ENCODE results near the gene SPATA20.
A peak's percentile ranks its signal among the peaks of the same experiment; 100 is the strongest.

SPATA20 gene

DNA sequence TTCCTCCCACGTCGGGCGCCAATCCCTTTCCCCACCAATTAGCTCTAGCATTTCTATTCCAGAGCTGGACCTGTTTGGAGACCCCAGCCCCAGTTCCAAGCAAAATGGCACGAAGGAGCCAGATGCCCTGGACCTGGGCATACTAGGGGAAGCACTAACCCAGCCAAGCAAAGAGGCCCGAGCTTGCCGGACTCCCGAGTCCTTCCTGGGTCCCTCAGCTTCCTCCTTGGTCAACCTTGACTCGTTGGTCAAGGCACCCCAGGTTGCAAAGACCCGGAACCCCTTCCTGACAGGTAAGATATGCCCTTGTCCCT lies 5.6 kb upstream of the SPATA20 start:
- DNase-seq: no peak

DNA sequence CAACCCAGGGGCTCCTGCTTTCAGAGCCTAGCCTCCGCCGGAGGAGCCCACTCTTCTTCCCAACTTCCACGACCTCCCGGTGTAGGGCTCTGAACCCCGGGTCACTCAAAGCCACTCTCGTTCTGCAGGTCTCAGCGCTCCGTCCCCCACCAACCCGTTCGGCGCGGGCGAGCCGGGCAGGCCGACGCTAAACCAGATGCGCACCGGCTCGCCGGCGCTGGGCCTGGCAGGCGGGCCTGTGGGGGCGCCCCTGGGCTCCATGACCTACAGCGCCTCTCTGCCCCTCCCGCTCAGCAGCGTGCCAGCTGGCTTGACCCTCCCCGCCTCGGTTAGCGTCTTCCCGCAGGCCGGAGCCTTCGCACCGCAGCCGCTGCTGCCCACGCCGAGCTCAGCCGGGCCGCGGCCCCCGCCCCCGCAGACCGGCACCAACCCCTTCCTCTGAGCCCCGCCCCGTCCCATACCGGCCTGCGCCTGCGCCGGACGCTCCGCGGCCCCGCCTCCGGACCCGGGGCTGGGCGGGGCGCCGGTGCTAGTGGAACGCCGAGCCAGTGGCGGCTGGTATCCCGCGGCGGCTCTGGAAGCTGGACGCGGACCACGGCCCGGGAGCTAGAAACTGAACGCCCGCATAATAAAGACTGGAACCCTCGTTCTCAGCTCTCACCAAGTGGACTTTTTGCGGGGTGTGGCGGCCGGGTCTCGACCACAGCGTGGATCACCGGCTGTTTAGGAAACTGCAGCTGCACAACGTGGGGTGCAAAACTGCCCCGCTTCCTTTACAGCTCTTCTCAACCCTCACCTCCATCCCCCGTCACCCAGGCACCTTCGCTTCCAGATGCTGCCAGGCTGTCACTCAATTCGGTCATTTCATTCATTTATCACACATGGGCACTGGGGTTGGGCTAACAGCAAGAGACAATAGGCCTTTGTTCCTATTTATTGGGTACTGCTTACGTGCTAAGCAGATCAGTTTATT lies 5.0 kb upstream of the SPATA20 start:
- DNase-seq: peak; percentile 91

DNA sequence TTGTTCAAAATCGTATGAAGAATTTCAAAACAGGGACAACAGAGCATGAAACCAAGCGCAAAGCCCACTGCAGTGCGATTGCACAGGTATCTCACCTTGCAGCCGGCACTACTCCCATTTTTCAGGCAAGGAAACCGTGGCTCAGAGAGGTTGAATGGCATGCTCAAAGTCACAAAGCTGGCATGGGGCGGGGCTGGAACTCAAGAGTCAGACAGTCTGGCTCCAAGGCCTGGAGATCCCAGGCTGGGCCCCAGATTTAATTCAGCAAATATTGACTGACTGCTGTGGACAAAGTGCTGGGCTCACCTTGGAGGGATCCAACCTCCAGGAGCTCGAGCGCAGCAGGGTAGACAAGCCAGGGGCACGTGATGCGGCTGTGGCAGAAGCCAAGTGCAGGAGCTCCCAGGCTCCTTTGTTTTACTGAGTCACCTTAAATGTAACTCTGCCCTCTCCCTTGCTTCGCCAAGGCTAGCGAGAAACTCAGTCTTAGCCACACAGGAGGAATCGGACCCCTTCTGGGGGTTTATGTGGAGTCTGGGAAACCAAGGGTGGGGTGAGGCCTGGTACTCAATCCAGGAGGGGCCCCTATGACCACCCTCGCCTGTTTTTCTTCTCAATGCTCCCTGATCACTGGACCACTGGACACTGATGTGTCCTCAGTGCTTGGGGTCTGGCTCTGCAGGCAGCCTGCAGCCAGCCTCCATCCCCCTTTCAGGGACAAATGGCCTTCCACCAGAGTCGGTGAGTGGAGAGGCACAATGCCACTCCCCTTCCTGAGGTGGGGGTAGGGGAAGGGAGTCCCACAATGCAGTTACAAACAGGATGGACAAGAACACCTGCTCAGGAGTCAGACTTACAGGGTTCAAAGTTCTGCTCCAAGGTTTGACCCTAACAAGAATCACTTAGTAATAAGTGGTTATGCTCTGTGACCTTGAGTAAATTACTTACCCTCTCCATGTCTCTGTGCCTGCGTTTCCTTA lies 3.9 kb upstream of the SPATA20 start:
- no peak for DNase-seq

DNA sequence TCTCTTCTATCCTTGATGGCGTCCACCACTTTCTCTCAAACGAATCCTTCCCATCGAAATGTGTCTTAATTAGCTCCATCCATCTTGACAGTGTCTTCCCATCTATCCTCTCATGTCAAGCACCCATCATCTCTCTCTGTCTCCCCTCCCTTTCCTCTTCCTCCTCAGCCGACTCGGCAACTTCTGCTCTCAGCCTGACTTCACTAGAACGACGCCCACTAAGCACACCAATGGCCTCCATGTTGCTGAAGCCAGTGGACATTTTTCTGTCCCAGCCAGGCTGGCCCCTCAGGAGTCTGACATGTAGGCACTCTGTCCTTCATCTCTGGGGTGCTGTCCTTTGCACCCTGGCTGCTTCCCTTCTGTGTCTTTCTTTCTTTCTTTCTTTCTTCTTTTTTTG lies 2.5 kb upstream of the SPATA20 start:
- peak; percentile 39 for DNase-seq

DNA sequence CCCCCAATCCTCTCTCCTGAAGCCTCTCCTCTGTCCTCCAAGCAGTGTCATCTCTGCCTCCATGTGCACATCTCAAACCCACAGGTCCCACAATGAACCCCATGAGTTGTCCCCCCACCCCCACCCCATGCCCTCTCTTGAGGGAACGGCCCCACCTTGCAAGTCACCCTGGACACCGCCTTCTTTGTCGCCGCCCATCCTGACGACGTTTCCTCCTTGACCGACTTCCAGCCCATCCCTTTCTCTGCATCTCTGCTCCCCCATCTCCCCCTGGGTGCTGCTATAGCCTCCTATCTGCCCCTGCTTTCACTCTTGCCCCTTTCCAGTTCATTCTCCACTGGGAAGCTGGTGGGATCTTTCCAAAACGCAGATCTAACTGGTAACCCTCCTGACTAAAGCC lies 1.7 kb upstream of the SPATA20 start:
- no peak for DNase-seq

DNA sequence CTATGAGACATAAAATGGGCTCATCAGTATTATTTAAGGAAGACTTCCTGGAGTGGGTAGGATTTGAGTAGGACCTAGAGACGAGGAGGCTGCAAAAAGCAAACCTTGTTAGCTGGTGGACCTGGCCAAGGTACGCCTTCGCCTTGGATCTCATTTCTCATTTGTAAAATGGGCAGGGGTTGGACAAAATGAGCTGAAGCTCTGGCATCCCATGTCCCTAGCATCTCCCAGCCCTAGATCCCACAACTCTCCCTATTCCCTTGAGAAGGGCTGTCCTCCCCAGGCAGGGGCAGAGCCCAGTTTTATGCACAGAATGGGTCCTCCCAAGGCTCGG lies 306 bp upstream of the SPATA20 start:
- DNase-seq: no peak

DNA sequence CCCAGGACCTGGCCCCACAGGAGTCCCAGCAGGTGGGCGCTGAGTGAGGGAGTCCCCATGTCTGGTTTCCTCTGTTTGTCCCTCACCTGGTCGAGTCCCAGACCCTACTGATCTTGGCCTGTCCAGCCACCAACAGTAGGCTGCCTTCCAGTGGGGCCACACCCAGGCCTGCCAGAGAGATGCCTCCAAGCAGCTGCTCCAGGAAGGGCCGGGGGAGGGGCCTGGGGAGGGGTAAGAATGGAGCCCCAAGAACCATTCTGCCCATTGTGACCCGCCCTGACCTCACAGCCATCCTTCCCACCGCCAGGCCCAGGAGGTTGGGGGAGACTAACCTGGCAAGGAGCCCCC lies 736 bp downstream of the SPATA20 start:
- no peak for DNase-seq

DNA sequence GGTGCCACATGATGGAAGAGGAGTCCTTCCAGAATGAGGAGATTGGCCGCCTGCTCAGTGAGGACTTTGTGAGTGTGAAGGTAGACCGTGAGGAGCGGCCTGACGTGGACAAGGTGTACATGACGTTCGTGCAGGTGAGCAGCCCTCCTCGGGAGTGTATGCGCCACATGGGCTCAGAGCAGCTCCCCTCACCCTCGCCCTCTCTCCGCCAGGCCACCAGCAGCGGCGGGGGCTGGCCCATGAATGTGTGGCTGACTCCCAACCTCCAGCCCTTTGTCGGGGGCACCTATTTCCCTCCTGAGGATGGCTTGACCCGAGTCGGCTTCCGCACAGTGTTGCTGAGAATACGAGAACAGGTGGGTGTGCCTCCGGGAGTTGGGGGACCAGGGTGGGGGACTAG lies 1.9 kb downstream of the SPATA20 start:
- DNase-seq: no peak

DNA sequence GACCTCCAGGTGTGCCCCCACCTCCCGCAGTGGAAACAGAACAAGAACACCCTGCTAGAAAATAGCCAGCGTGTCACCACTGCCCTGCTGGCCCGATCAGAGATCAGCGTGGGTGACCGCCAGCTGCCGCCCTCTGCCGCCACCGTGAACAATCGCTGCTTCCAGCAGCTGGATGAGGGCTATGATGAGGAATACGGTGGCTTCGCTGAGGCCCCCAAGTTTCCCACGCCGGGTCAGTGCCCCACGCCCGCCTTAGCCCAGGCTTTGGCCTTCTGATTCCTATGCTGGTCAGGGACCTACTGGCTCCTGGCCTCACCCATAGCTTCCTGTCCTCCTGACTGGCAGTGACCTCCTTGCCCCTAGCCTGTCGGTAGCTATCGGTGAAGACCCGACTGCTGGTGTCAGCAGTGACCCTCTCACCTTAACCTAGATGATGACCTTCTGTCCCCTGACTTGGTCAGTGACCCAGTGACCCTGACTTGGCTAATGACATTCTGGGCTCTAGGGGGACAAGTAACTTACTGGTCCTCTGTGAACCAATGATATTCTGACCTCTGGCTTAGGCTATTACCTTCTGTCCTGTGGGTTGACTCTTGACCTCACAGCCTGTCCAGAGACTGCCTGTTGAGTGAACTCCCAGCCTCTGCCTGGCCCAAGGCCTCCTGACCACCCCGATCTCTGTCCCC lies 2.4 kb downstream of the SPATA20 start:
- no peak for DNase-seq

DNA sequence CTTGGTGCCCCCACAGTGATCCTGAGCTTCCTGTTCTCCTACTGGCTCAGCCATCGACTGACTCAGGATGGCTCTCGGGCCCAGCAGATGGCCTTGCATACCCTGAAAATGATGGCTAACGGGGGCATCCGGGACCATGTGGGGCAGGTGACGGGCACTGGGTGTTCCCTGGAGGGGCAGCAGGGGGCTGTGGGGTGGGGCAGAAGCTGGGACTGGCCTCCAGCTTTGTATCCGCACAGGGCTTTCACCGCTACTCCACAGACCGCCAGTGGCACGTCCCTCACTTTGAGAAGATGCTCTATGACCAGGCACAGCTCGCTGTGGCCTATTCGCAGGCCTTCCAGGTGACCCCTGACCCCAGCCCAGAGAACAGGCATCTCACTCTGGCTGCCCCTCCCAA lies 3.0 kb downstream of the SPATA20 start:
- no peak for DNase-seq

DNA sequence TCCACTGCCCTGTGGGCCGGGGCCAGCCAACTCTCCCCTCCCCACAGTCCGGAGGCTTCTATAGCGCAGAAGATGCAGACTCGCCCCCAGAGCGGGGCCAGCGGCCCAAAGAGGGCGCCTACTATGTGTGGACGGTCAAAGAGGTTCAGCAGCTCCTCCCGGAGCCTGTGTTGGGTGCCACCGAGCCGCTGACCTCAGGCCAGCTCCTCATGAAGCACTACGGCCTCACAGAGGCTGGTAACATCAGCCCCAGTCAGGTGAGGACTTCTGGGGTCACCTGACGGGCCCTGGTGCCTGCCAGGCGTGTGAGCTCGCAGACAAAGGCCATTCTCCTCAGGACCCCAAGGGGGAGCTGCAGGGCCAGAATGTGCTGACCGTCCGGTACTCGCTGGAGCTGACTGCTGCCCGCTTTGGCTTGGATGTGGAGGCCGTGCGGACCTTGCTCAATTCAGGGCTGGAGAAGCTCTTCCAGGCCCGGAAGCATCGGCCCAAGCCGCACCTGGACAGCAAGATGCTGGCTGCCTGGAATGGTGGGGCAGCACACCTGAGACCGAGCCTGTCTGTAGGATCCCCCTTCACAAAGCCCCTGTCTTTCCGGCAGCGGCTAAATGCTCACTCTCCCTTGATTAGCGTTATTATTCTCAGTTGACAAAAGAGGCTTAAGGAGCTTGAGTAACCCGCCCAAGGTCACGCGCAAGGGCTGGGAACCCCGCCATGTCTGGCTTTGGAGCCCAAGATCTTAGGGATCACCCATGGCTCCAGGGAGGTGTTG lies 3.9 kb downstream of the SPATA20 start:
- DNase-seq: peak; percentile 71

DNA sequence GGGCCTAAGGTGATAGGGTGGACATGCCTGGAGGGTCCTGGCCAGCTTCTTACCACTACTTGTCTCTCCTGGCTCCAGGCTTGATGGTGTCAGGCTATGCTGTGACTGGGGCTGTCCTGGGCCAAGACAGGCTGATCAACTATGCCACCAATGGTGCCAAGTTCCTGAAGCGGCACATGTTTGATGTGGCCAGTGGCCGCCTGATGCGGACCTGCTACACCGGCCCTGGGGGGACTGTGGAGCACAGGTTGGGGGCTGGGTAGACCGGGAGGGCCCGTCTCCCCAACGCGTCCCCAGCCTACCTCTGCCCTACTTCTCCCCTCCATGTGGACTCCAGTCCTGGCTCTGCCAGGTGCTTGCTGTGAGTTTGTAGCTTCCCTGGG lies 4.5 kb downstream of the SPATA20 start:
- DNase-seq: no peak

DNA sequence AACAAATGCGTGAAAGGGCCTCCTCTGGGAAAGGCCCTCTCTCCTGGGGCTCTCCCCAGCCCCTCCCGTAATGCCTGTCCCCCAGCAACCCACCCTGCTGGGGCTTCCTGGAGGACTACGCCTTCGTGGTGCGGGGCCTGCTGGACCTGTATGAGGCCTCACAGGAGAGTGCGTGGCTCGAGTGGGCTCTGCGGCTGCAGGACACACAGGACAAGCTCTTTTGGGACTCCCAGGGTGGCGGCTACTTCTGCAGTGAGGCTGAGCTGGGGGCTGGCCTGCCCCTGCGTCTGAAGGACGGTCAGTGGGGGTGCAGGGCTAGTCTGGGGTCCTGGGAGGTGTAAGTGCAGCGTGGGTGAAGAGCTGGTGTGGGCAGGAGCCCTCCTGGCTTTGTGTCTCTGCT lies 4.9 kb downstream of the SPATA20 start:
- no peak for DNase-seq

DNA sequence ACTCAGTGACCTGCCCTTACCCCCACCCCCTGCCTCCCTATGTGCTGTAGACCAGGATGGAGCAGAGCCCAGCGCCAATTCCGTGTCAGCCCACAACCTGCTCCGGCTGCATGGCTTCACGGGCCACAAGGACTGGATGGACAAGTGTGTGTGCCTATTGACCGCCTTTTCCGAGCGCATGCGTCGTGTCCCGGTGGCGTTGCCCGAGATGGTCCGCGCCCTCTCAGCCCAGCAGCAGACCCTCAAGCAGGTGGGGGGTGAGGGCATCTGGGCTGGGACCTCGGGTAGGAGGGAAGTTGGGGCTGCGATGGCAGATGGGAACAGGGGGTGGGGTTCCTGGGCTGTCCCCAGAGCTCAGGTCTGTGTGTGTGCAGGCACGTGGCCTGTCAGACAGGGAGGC lies 7.2 kb downstream of the SPATA20 start:
- no peak for DNase-seq

DNA sequence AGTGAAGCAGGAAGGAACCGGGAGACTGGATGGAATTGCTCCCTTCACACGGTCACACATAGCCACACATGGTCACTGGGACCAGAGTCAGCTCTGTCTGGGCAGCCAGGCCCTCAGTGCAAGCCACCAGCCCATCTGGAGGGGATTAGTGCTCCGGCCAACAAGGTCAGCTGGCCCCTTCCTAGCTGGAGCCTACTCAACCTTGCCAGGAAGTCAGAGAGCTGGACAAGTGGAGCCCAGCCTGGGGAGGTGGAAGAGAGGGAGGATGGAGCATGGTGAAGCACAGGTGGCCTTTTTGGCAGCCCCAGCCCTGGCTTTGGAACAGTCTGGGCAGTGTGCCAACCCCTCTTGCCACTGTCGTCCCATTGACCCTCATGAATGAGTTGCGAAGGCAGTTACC lies 9.8 kb downstream of the SPATA20 start:
- DNase-seq: no peak

DNA sequence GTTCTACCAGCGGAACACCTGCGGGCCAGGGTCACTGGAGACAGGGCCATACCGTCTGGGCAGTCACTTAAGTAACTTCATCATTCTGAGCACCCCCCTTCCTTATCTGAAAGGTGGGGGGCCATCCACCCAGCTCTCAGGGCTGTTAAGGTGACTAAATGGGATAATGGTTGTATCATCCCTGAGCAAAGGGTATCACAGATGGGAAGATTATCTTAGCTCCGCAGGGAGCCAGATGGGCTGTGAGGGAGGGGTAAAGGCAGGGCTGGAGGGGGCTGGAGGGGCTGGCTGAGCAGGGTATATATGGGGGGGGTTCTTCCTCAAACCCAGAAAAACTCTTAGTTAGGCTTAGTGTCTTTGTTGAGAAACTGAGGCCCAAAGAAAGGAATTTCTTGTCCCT lies 10.7 kb downstream of the SPATA20 start:
- no peak for DNase-seq

DNA sequence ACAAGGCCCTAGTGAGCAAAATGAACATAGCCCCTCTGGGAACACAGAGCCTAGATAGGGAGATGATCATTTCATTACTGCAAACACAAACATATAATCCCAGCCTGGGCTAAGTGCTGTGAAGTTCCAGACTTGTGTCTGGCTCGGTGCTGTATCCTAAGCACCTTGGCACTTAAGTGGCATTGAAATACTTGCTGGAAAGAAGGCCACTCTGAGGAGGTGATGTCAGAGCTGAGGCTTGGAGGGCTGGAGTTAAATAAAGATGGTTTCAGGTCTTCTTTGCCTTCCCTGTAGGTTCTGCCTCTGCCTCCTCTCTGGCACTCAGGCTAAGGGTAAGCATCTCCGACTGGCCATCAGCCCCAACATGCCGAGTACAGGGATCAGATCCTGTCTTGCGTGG lies 11.1 kb downstream of the SPATA20 start:
- DNase-seq: no peak

DNA sequence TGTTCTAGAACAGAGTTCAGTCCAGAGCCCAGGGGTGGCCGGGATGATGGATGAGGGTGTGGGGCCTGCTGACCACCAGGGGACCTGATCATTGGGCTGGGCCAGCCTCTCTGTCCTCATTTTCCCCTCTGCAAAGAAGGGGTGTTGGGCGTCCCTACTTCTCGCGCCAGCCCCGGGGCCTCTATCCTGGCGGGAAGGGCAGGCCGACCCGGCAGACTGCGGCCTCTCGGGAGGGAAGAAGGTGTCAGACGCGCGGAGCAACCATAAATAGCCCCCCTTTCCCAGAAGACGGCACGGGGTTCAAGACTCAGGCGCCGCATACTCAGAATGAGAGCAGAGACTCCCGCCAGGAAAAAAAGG lies 11.6 kb downstream of the SPATA20 start:
- DNase-seq: no peak

DNA sequence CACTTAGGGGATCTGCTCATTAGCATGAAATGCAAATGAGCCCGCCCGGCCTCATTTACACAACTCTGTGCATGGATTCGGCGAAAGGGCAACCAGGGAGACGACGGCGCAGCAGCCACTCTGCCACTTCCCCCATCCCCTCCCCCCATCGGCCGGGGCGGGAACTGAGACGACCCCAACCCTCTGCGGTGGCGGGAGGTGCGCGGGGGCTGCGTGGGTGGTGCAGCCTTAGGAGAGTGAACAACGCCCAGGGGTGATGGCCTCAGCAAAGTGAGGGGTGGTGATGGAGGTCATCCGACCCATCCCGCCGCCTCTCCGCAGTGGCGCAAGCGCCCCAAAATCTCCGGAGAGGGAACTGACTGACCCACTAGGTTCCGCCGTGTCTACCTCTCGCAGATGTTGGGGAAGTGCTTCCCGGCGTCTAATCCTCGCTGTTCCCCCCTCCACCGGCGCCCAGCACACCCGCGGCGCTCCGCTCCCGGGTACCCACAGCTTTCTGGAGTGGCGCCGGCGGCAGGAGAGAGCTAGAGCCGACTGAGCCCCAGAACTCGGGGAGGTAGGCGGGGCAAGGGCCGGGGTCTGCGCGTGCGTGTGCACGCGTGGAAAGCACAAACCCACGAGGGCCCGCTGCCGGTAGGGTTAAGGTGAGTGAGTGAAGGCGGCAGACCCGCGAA lies 12.1 kb downstream of the SPATA20 start:
- DNase-seq: peak; percentile 64

DNA sequence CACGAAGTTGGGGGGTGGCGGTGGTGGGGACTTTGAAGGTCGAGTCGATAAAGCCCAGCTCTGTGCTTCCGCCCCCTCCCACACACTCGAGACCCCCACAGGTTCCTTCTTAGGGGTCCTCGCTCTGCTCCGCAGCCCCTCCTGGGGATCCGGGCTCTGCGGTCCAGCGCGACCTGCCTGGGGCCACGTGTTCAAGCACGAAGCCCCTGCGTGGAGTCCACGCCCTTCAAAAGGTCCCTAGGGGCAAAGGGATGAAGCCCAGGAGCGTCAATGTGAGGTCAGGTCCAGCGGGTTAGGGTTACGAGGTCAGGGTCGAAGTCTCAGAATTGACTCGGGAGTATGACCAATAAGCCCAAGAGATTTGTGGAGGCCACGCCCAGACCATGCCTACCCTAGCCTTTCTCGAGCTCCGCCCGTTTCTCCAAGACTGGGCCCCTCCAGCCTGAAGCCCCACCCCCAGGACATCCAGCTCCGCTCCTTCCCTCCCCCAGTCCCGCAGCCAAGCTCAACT lies 12.8 kb downstream of the SPATA20 start:
- peak; percentile 65 for DNase-seq

DNA sequence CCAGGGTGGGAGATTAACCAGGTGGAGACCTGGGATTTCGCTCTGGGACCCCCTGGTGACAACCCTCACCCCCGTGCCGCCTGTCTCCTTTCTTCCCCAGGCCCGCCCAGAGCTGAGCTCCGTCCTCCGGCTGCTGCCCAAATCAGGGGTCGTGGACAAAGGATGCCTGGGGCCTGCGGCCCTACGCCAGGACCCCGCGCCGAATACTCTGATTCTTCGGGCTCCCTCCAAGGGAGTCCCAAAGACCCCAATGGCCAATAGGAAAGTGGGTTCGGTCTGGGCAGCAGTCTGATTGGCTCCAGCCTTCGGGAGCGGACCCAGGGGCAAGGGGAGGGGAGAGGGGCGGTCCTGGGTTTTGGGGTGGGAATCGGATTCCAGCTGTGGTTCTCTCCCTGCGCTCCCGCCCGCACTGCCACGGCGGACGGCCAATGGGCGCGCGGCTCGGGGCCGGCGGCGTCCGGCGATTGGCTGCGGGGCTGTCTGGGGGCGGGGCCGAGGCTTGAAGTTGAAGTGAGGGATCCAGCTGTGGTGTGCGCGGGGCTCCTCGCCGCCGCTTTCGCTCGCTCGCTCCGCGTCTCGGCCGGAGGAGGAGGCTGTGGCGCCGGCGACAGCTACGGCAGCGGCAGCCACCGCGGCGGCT lies 13.3 kb downstream of the SPATA20 start, which contains the start of gene CACNA1G:
Gene CACNA1G (plus strand): TSS at position 531 of the 640 bp plus-strand sequence. CDS start 745 bp downstream, outside the sequence.
- DNase-seq: peak; percentile 91
